ENCODE measurements around the gene PHLPP1. TPM values are rescaled to one million over a fixed set of nuclear protein-coding genes. Genes with fewer than 3 reads are reported as not detected.

Gene PHLPP1
- total RNA-seq, 6 experiments from 2014 or later = 4.5 to 7.9 (median 5.5) TPM

DNA sequence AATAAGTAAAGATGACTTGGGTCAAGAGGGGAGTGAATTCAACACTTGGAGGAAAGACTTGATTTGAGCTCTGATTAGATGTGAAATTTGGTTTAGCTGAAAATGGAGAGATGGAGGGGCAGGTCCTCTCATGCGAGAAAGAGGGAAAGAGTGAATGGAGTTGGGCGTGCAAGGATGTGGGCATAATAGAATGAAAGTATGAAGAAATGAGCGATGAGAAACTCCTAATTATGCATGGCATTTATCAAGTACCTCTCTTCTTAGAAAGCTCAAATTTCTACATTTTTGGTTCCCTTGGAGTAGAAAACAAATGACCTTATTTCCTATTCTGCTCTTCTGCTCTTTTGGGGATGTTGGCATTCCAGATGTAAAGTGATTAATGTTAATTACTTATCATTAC, 161.5 kb downstream of the PHLPP1 start:
- TF ChIP-seq, protein P1, sequence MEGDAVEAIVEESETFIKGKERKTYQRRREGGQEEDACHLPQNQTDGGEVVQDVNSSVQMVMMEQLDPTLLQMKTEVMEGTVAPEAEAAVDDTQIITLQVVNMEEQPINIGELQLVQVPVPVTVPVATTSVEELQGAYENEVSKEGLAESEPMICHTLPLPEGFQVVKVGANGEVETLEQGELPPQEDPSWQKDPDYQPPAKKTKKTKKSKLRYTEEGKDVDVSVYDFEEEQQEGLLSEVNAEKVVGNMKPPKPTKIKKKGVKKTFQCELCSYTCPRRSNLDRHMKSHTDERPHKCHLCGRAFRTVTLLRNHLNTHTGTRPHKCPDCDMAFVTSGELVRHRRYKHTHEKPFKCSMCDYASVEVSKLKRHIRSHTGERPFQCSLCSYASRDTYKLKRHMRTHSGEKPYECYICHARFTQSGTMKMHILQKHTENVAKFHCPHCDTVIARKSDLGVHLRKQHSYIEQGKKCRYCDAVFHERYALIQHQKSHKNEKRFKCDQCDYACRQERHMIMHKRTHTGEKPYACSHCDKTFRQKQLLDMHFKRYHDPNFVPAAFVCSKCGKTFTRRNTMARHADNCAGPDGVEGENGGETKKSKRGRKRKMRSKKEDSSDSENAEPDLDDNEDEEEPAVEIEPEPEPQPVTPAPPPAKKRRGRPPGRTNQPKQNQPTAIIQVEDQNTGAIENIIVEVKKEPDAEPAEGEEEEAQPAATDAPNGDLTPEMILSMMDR (IDR thresholded peaks at IDR 0.05) = no peak
- DNase-seq = no peak
- H3K27me3 Mint-ChIP-seq (ENCODE audit: insufficient read depth) = peaks cover 3% of the 10 kb centered on the region; the same call in 1 of the 2 replicates
- H3K4me1 Mint-ChIP-seq (ENCODE audit: low read depth) = peaks cover 48% of the 10 kb centered on the region
- no peak overlapping the region; the same call in 1 of the 2 replicates for H3K27ac Mint-ChIP-seq
- peak overlapping the region; percentile 24; the same call in 1 of the 2 replicates for H3K4me3 Mint-ChIP-seq
- no peaks in the 10 kb centered on the region for H3K36me3 Mint-ChIP-seq (ENCODE audit: low read depth)
- no peaks in the 10 kb centered on the region for H3K9me3 Mint-ChIP-seq

- no peak for DNase-seq
- Mint-ChIP-seq H3K9me3 (no peaks in the 10 kb centered on the region), H3K4me3 (peak overlapping the region; percentile 23), H3K4me1 (ENCODE audit: low read depth) (peaks cover 53% of the 10 kb centered on the region), H3K27ac (no peak overlapping the region), H3K27me3 (ENCODE audit: insufficient read depth) (peaks cover 3% of the 10 kb centered on the region; the same call in 1 of the 2 replicates), H3K36me3 (ENCODE audit: low read depth) (no peaks in the 10 kb centered on the region)
- TF ChIP-seq, protein P1 (IDR thresholded peaks at IDR 0.05) = no peak
Measured at GRCh38 chr18:62877411-62878221, 162.3 kb downstream of the PHLPP1 start.

- Mint-ChIP-seq H3K4me3 (peak overlapping the region; percentile 0; the same call in 1 of the 2 replicates), H3K27ac (no peak overlapping the region; the same call in 1 of the 2 replicates)
- DNase-seq = no peak
Measured at GRCh38 chr18:62878305-62878704, 163.0 kb downstream of the PHLPP1 start.

GRCh38 chr18:62880034-62880433, 164.7 kb downstream of the PHLPP1 start:
- peaks cover 53% of the 10 kb centered on the region for H3K4me1 Mint-ChIP-seq (ENCODE audit: low read depth)
- no peaks in the 10 kb centered on the region for H3K9me3 Mint-ChIP-seq
- no peak for DNase-seq
- H3K27me3 Mint-ChIP-seq (ENCODE audit: insufficient read depth) = peaks cover 3% of the 10 kb centered on the region; the same call in 1 of the 2 replicates
- TF ChIP-seq, protein P1 (IDR thresholded peaks at IDR 0.05) = no peak
- H3K36me3 Mint-ChIP-seq (ENCODE audit: low read depth) = no peaks in the 10 kb centered on the region
- no peak overlapping the region for H3K4me3 Mint-ChIP-seq
- H3K27ac Mint-ChIP-seq = no peak overlapping the region

More at GRCh38 chr18:62878305-62878704, 163.0 kb downstream of the PHLPP1 start:
- Mint-ChIP-seq H3K4me1 (ENCODE audit: low read depth) (peaks cover 53% of the 10 kb centered on the region), H3K27me3 (ENCODE audit: insufficient read depth) (peaks cover 3% of the 10 kb centered on the region; the same call in 1 of the 2 replicates), H3K36me3 (ENCODE audit: low read depth) (no peaks in the 10 kb centered on the region), H3K9me3 (no peaks in the 10 kb centered on the region)
- TF ChIP-seq, protein P1 (IDR thresholded peaks at IDR 0.05) = no peak

GRCh38 chr18:62880673-62881364, 165.5 kb downstream of the PHLPP1 start:
- TF ChIP-seq, protein P1 (IDR thresholded peaks at IDR 0.05) = no peak
- H3K27ac Mint-ChIP-seq = no peak overlapping the region
- no peak for DNase-seq
- no peaks in the 10 kb centered on the region for H3K36me3 Mint-ChIP-seq (ENCODE audit: low read depth)
- H3K4me1 Mint-ChIP-seq (ENCODE audit: low read depth) = peaks cover 47% of the 10 kb centered on the region
- H3K9me3 Mint-ChIP-seq = no peaks in the 10 kb centered on the region
- H3K27me3 Mint-ChIP-seq (ENCODE audit: insufficient read depth) = peaks cover 3% of the 10 kb centered on the region; the same call in 1 of the 2 replicates
- no peak overlapping the region for H3K4me3 Mint-ChIP-seq
